Measurements from ENCODE around the gene APOBEC2. TPM values are rescaled to one million over a fixed set of nuclear protein-coding genes. Genes with fewer than 3 reads are reported as not detected.

APOBEC2 gene
- polyA plus RNA-seq, 2 of the 4 experiments (the other 2 are of a cell fraction) = not detected

- no peak for TF ChIP-seq FOXS1 (CRISPR knock-in tag; IDR thresholded peaks at IDR 0.05)
- 93% methylated on average over 3 of the region's 3 CpGs for WGBS (ENCODE audit: missing lambda C conversion rate)
- DNase-seq (ENCODE audit: low read depth in 1 of 2, low spot score in 1 of 2) (no peak), FAIRE-seq (no peak), ATAC-seq (no peak)
- H3K4me2 ChIP-seq = no peak overlapping the region
- H3K4me3 ChIP-seq = no peak overlapping the region
- CTCF ChIA-PET = no interaction called here
- peaks cover 16% of the 10 kb centered on the region; the same call in 2 of the 3 replicates for H3K4me1 ChIP-seq
- H3K27ac ChIP-seq = no peak overlapping the region
- POLR2A ChIA-PET = no interaction called here
- no peaks in the 10 kb centered on the region for H3K9me3 ChIP-seq
Observed at GRCh38 chr6:41078101-41078500, 25.1 kb downstream of the APOBEC2 start.

GRCh38 chr6:41079080-41079479 is 26.1 kb downstream of the APOBEC2 start:
- POLR2A ChIA-PET = no interaction called here
- CTCF ChIA-PET = no interaction called here
- peaks cover 16% of the 10 kb centered on the region; the same call in 2 of the 3 replicates for H3K4me1 ChIP-seq
- DNase-seq (ENCODE audit: low read depth in 1 of 2, low spot score in 1 of 2) (no peak), FAIRE-seq (no peak), ATAC-seq (no peak)
- no peak overlapping the region for H3K4me2 ChIP-seq
- no peak overlapping the region for H3K4me3 ChIP-seq
- TF ChIP-seq E2F6 (IDR thresholded peaks at IDR 0.05; ENCODE audit: borderline replicate concordance, low read depth) (no peak), FOXS1 (CRISPR knock-in tag; IDR thresholded peaks at IDR 0.05) (no peak)
- 92% methylated on average over 1 of the region's 1 CpG for WGBS (ENCODE audit: missing lambda C conversion rate)
- no peak overlapping the region for H3K27ac ChIP-seq
- H3K9me3 ChIP-seq = no peaks in the 10 kb centered on the region

GRCh38 chr6:41080621-41081020 is 27.6 kb downstream of the APOBEC2 start:
- CTCF ChIA-PET = no interaction called here
- no peak for ATAC-seq

GRCh38 chr6:41083072-41083471 is 30.1 kb downstream of the APOBEC2 start:
- ChIA-PET POLR2A (no interaction called here), CTCF (interaction anchor here (0.6 kb wide), 1 partner anchor 328 kb away, joined by 5 read pairs; no protein-coding TSS in a partner anchor)
- H3K4me1 ChIP-seq = no peaks in the 10 kb centered on the region

More at GRCh38 chr6:41080621-41081020, 27.6 kb downstream of the APOBEC2 start:
- TF ChIP-seq KDM1A (IDR thresholded peaks at IDR 0.05; ENCODE audit: low read depth) = no peak
- TF ChIP-seq NR3C1 (IDR thresholded peaks at IDR 0.05) = no peak
- no peak for DNase-seq (ENCODE audit: low read depth in 1 of 2, low spot score in 1 of 2)
- Histone ChIP-seq H3K4me2 (no peak overlapping the region), H3K27ac (no peak overlapping the region), H3K4me3 (no peak overlapping the region), H3K4me1 (peaks cover 3% of the 10 kb centered on the region; the same call in 2 of the 3 replicates), H3K9me3 (no peaks in the 10 kb centered on the region)
- POLR2A ChIA-PET = no interaction called here
- WGBS (ENCODE audit: missing lambda C conversion rate) = 93% methylated on average over 2 of the region's 2 CpGs
- FAIRE-seq = no peak

GRCh38 chr6:41085182-41085581 is 32.2 kb downstream of the APOBEC2 start:
- Histone ChIP-seq H3K4me2 (no peak overlapping the region), H3K9me3 (no peaks in the 10 kb centered on the region), H3K4me1 (no peaks in the 10 kb centered on the region), H3K4me3 (no peak overlapping the region), H3K27ac (no peak overlapping the region)
- FAIRE-seq (no peak), DNase-seq (ENCODE audit: low read depth in 1 of 2, low spot score in 1 of 2) (no peak), ATAC-seq (no peak)
- ChIA-PET CTCF (no interaction called here), POLR2A (no interaction called here)
- TF ChIP-seq ATOH8 (CRISPR knock-in tag; IDR thresholded peaks at IDR 0.05; ENCODE audit: low read depth) (no peak), POLR2AphosphoS2 (conservative IDR thresholded peaks at IDR 0.05; ENCODE audit: low read length) (no peak)

More at GRCh38 chr6:41083072-41083471, 30.1 kb downstream of the APOBEC2 start:
- DNase-seq (ENCODE audit: low read depth in 1 of 2, low spot score in 1 of 2) (no peak), ATAC-seq (no peak), FAIRE-seq (no peak)
- Histone ChIP-seq H3K27ac (no peak overlapping the region), H3K4me2 (no peak overlapping the region), H3K9me3 (no peaks in the 10 kb centered on the region), H3K4me3 (no peak overlapping the region)
- TF ChIP-seq RNF2 (IDR thresholded peaks at IDR 0.05; ENCODE audit: borderline replicate concordance, low read depth) = no peak
- TF ChIP-seq MAX (IDR thresholded peaks at IDR 0.05) = no peak
- no peak for TF ChIP-seq MAFK (IDR thresholded peaks at IDR 0.05; ENCODE audit: partially characterized antibody)
- no peak for TF ChIP-seq RCOR1 (IDR thresholded peaks at IDR 0.05; ENCODE audit: low read depth, low read length)
- TF ChIP-seq KDM5A (IDR thresholded peaks at IDR 0.05) = no peak
- no peak for TF ChIP-seq NR3C1 (IDR thresholded peaks at IDR 0.05)

- POLR2A ChIA-PET = no interaction called here
- FAIRE-seq = no peak
- TF ChIP-seq EP300 (IDR thresholded peaks at IDR 0.05) (no peak), BHLHE40 (IDR thresholded peaks at IDR 0.05; ENCODE audit: low read depth, low read length) (no peak), HOXB13 (CRISPR knock-in tag; IDR thresholded peaks at IDR 0.05; ENCODE audit: low read depth) (no peak), TP53 (CRISPR knock-in tag; IDR thresholded peaks at IDR 0.05) (no peak), ZFP36 (IDR thresholded peaks at IDR 0.05; ENCODE audit: borderline replicate concordance, partially characterized antibody) (no peak), MAZ (IDR thresholded peaks at IDR 0.05; ENCODE audit: borderline replicate concordance, low read depth, low read length) (no peak), PBX3 (IDR thresholded peaks at IDR 0.05) (no peak), KDM5A (IDR thresholded peaks at IDR 0.05) (no peak), NR3C1 (IDR thresholded peaks at IDR 0.05) (no peak), NPAS2 (CRISPR knock-in tag; IDR thresholded peaks at IDR 0.05; ENCODE audit: borderline replicate concordance) (no peak), CHD4 (IDR thresholded peaks at IDR 0.05; ENCODE audit: borderline replicate concordance) (no peak), EHMT2 (IDR thresholded peaks at IDR 0.05; ENCODE audit: low read depth) (no peak), HOXB5 (CRISPR knock-in tag; IDR thresholded peaks at IDR 0.05) (no peak), RNF2 (IDR thresholded peaks at IDR 0.05; ENCODE audit: borderline replicate concordance, low read depth) (no peak), CEBPB (IDR thresholded peaks at IDR 0.05) (no peak)
Observed at GRCh38 chr6:41088451-41088850, 35.4 kb downstream of the APOBEC2 start.

More at GRCh38 chr6:41088451-41088850, 35.4 kb downstream of the APOBEC2 start:
- ATAC-seq = no peak
- Histone ChIP-seq H3K27ac (no peak overlapping the region), H3K4me3 (no peak overlapping the region), H3K9me3 (no peaks in the 10 kb centered on the region), H3K4me1 (no peaks in the 10 kb centered on the region), H3K4me2 (no peak overlapping the region)
- 95% methylated on average over 4 of the region's 4 CpGs for WGBS (ENCODE audit: missing lambda C conversion rate)
- CTCF ChIA-PET = interaction anchor here (0.6 kb wide), 2 partner anchors 733 to 1195 kb away, joined by 3 to 4 read pairs; no protein-coding TSS in a partner anchor
- no peak for DNase-seq (ENCODE audit: low read depth in 1 of 2, low spot score in 1 of 2)
